A673 (cell line): ENCODE data around the gene MYEOV.

Source experiments
- EZH2 ChIP-seq: fragments of 200-600 bp; sonication (generic); IDR thresholded peaks from 2 replicates; pipeline ENCODE4 v1.6.1; 2017; ENCODE audit warnings: borderline replicate concordance, low read depth, mild to moderate bottlenecking, mixed read lengths, antibody characterized with exemption, low read length; ENCODE audit not compliant: poor library complexity, severe bottlenecking
- TF ChIP-seq, protein P1 (sequence below): fragments of 300-800, 200-600 bp; sonication (generic); conservative IDR thresholded peaks from 2 replicates; pipeline ENCODE4 v1.5.1; 2017; ENCODE audit warnings: low read depth, mild to moderate bottlenecking, antibody characterized with exemption, low read length, moderate library complexity, mixed read lengths

DNA sequence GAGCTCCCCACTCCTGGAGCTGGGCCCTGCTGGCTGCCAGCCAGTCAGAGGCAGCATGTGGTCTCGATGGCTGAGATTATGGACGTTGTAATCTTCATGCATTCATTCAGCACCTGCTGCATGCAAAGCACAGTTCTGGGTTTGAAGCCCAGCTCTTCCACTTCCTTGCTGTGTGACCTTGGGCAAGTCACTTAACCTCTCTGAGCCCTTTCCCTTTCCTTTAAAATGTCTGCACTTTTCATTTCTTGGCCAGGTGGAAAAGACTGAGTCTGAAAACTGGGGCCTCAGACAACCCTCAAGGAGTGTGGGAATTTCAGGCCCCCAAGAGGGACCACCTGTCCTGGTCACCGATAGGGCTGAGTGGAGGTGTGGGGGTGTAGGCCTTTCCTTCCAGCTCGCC, 24.6 kb upstream of the MYEOV start:
- TF ChIP-seq, protein P1, sequence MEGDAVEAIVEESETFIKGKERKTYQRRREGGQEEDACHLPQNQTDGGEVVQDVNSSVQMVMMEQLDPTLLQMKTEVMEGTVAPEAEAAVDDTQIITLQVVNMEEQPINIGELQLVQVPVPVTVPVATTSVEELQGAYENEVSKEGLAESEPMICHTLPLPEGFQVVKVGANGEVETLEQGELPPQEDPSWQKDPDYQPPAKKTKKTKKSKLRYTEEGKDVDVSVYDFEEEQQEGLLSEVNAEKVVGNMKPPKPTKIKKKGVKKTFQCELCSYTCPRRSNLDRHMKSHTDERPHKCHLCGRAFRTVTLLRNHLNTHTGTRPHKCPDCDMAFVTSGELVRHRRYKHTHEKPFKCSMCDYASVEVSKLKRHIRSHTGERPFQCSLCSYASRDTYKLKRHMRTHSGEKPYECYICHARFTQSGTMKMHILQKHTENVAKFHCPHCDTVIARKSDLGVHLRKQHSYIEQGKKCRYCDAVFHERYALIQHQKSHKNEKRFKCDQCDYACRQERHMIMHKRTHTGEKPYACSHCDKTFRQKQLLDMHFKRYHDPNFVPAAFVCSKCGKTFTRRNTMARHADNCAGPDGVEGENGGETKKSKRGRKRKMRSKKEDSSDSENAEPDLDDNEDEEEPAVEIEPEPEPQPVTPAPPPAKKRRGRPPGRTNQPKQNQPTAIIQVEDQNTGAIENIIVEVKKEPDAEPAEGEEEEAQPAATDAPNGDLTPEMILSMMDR, result no peak
- TF ChIP-seq EZH2, result no peak
